ENCODE results near the gene SLC25A42. TPM values are rescaled to one million over a fixed set of nuclear protein-coding genes. Genes with fewer than 3 reads are reported as not detected.

Gene SLC25A42
- total RNA-seq, 1 donor, result 5.4 TPM

- peaks cover 19% of the 10 kb centered on the region for H3K4me1 ChIP-seq (ENCODE audit: insufficient read depth, low read length)
- H3K36me3 ChIP-seq (ENCODE audit: insufficient read depth, low read length), result peaks cover 23% of the 10 kb centered on the region
- H3K9me3 ChIP-seq (ENCODE audit: low read depth, low read length), result no peaks in the 10 kb centered on the region
- peak overlapping the region; percentile 94 for H3K4me3 ChIP-seq (ENCODE audit: insufficient read depth, low read length)
- H3K27ac ChIP-seq (ENCODE audit: low read depth, low read length), result peak overlapping the region; percentile 81
- H3K27me3 ChIP-seq (ENCODE audit: insufficient read depth, low read length), result no peaks in the 10 kb centered on the region
- peaks cover 33% of the 10 kb centered on the region for H4K20me1 ChIP-seq (ENCODE audit: insufficient read depth, low read length)
- DNase-seq (ENCODE audit: insufficient read length, low spot score, missing footprints), result peak; percentile 96
- TF ChIP-seq CTCF (IDR thresholded peaks at IDR 0.05; ENCODE audit: extremely low read depth, low read depth, low read length), result no peak
- H3K4me2 ChIP-seq (ENCODE audit: insufficient read depth, low read length), result peak overlapping the region; percentile 100
- H3K79me2 ChIP-seq (ENCODE audit: insufficient read depth, low read length), result peaks cover 87% of the 10 kb centered on the region
- H2AFZ ChIP-seq (ENCODE audit: low read length), result peak overlapping the region; percentile 96
Observed at GRCh38 chr19:19034204-19034624, 29.6 kb upstream of the SLC25A42 start.

- peaks cover 23% of the 10 kb centered on the region for H3K36me3 ChIP-seq (ENCODE audit: insufficient read depth, low read length)
- no peak overlapping the region for H2AFZ ChIP-seq (ENCODE audit: low read length)
- no peak for DNase-seq (ENCODE audit: insufficient read length, low spot score, missing footprints)
- H3K4me3 ChIP-seq (ENCODE audit: insufficient read depth, low read length), result no peak overlapping the region
- no peaks in the 10 kb centered on the region for H3K27me3 ChIP-seq (ENCODE audit: insufficient read depth, low read length)
- H3K4me2 ChIP-seq (ENCODE audit: insufficient read depth, low read length), result no peak overlapping the region
- H3K9me3 ChIP-seq (ENCODE audit: low read depth, low read length), result no peaks in the 10 kb centered on the region
- peaks cover 24% of the 10 kb centered on the region for H4K20me1 ChIP-seq (ENCODE audit: insufficient read depth, low read length)
- H3K79me2 ChIP-seq (ENCODE audit: insufficient read depth, low read length), result peaks cover 82% of the 10 kb centered on the region
- peaks cover 5% of the 10 kb centered on the region for H3K4me1 ChIP-seq (ENCODE audit: insufficient read depth, low read length)
- no peak overlapping the region for H3K27ac ChIP-seq (ENCODE audit: low read depth, low read length)
- no peak for TF ChIP-seq CTCF (IDR thresholded peaks at IDR 0.05; ENCODE audit: extremely low read depth, low read depth, low read length)
Observed at GRCh38 chr19:19039901-19040300, 23.9 kb upstream of the SLC25A42 start.

DNA sequence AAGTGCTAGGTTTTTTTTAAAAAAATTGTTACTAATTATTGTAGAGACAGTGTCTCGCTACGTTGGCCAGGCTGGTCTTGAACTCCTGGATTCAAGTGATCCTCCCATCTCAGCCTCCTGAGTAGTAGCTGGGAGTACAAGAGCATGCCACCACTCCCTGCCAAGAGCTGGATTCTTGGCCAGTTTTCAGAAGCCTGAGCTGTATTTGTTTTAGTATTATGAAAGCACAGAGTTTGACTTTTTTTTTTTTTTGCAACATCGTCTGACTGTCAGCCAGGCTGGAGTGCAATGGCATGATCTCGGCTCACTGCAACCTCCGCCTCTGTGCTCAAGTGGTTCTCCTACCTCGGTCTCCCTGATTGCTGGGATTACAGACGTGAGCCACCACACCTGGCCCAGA lies 23.4 kb upstream of the SLC25A42 start:
- TF ChIP-seq CTCF (IDR thresholded peaks at IDR 0.05; ENCODE audit: extremely low read depth, low read depth, low read length), result no peak
- Histone ChIP-seq H3K4me3 (ENCODE audit: insufficient read depth, low read length) (no peak overlapping the region), H3K36me3 (ENCODE audit: insufficient read depth, low read length) (peaks cover 26% of the 10 kb centered on the region), H2AFZ (ENCODE audit: low read length) (no peak overlapping the region), H3K4me1 (ENCODE audit: insufficient read depth, low read length) (peaks cover 5% of the 10 kb centered on the region), H3K9me3 (ENCODE audit: low read depth, low read length) (no peaks in the 10 kb centered on the region), H3K27ac (ENCODE audit: low read depth, low read length) (peak overlapping the region; percentile 45), H3K4me2 (ENCODE audit: insufficient read depth, low read length) (peak overlapping the region; percentile 50), H4K20me1 (ENCODE audit: insufficient read depth, low read length) (peaks cover 21% of the 10 kb centered on the region), H3K27me3 (ENCODE audit: insufficient read depth, low read length) (no peaks in the 10 kb centered on the region), H3K79me2 (ENCODE audit: insufficient read depth, low read length) (peaks cover 78% of the 10 kb centered on the region)
- peak; percentile 80 for DNase-seq (ENCODE audit: insufficient read length, low spot score, missing footprints)

DNA sequence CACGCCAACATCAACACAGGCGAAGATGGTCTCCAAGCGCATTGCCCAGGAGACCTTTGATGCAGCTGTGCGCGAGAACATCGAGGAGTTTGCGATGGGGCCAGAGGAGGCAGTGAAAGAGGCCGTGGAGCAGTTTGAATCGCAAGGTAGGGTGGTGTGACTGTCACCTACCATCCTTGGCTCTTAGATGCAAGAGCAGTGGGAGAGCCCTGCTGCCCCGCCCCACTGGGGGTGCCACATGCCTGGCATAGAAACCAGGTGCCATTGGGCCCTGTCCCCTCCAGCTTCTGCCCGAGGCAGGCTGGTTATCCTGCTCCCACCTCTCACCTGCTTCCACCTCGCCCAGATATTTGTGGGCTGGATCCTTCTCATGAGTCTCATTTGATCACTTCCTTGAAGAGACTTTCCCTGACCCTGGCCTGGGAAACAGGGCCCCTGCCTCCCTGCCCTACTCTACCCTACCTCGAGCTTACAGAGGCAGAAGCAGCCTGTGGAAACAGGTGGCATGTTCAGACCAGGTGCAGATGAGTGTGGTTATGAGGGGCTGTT lies 21.0 kb upstream of the SLC25A42 start:
- H3K9me3 ChIP-seq (ENCODE audit: low read depth, low read length), result no peaks in the 10 kb centered on the region
- DNase-seq (ENCODE audit: insufficient read length, low spot score, missing footprints), result peak; percentile 9
- H3K79me2 ChIP-seq (ENCODE audit: insufficient read depth, low read length), result peaks cover 54% of the 10 kb centered on the region
- H2AFZ ChIP-seq (ENCODE audit: low read length), result no peak overlapping the region
- H4K20me1 ChIP-seq (ENCODE audit: insufficient read depth, low read length), result peaks cover 15% of the 10 kb centered on the region
- no peak overlapping the region for H3K4me2 ChIP-seq (ENCODE audit: insufficient read depth, low read length)
- peaks cover 5% of the 10 kb centered on the region for H3K4me1 ChIP-seq (ENCODE audit: insufficient read depth, low read length)
- peaks cover 26% of the 10 kb centered on the region for H3K36me3 ChIP-seq (ENCODE audit: insufficient read depth, low read length)
- H3K4me3 ChIP-seq (ENCODE audit: insufficient read depth, low read length), result no peak overlapping the region
- no peak overlapping the region for H3K27ac ChIP-seq (ENCODE audit: low read depth, low read length)
- H3K27me3 ChIP-seq (ENCODE audit: insufficient read depth, low read length), result no peaks in the 10 kb centered on the region
- no peak for TF ChIP-seq CTCF (IDR thresholded peaks at IDR 0.05; ENCODE audit: extremely low read depth, low read depth, low read length)
